ENCODE measurements around the gene SOX6.

DNA sequence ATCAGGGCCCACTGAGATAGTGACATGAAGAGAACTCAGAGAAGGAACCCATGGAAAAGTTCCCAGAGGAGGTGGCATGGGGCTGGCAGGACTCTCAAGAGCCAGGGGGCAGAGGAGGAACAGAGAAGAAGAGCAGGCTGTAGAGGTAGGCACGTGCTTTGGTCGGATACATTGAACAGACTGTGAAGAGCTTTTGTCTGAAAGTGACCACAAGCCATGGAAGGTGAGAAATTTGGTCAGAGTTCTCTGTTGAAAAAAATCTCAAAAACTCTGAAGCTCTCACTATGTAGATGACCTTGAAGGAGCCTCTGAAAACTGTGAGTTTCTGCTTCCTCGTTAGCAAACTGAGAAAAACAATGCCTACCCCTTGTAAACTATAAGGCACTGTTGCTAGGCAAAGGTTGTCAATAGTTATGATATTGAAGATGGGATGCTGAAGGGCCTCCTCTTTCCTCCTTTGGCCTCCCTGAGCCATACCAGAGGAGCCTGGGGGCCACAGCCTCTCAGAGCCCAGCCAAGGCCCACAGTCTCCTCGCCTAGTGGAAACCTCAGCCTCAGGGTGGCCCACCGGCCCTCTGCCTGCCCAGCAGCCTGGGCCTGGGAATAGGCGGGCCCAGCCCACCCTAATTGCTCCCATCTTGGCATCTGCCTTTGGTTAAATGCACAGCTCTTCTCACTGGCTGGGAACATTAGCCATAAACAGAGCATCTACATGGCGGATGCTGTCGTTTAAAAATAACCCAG lies 415.7 kb downstream of the SOX6 start:
- TF ChIP-seq POLR2A (IDR thresholded peaks at IDR 0.05) = no peak
- TF ChIP-seq CTCF (IDR thresholded peaks at IDR 0.05 in 4 of 5, conservative IDR thresholded peaks at IDR 0.05 in 1 of 5) = no peak
